NCI-H748 (cell line): ENCODE data around the gene TRIO.

Experiments
- DNase-seq: peaks from one replicate; lab custom pipeline; 2025; ENCODE audit not compliant: unreplicated experiment; lab: John Stamatoyannopoulos, UW

Gene TRIO

GRCh38 chr5:14222206-14222605 is 79.1 kb downstream of the TRIO start:
- no peak for DNase-seq

DNA sequence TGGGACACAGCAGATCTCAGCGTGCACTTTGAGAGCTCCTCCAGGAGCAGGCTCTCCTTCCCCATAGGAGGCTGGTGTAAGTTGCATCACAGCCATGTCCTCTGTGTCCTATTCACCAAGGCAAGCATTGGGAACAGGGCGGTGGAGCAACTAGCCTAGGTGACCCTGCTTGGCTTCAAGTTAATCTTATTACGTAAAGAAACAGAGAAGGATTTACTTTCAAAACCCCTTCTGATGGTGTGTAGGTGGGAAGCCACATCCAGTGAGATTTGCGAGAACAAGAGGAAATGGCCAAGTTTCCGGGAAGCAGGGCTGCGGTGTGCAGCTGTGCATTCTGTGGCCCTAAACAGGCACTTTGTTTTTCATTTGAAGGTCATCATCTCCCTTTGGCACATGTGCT is 80.2 kb downstream of the TRIO start:
- no peak for DNase-seq

DNA sequence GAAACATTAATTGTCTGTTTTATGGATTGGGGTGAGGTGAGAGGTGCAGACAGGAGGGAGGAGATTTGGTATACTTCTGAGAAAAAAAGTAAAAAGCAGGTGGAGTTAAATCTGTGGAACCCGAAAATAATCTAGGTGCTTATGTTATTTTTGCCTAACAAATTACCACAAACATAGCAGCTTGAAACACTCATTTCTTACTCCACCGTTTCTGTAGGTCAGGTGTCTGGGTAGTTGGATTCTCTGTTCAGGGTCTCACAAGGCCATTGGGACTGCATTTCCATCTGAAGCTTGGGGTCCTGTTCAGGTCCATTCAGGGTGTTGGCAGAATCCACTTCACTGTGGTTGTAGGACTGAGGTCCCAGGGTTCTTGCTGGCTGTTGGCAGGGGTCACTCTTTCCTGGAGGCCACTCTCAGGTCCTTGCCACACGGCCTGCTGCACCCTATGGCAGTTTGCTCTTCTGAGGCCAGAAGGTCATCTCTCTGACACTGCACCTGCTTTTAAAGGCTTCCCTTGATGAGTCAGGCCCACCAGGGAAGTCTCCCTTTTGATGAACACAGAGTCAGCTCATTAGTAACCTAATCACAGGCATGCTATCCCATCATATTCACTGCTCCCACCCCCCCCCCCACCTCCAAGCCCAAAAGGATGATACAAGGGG is 82.2 kb downstream of the TRIO start:
- no peak for DNase-seq

DNA sequence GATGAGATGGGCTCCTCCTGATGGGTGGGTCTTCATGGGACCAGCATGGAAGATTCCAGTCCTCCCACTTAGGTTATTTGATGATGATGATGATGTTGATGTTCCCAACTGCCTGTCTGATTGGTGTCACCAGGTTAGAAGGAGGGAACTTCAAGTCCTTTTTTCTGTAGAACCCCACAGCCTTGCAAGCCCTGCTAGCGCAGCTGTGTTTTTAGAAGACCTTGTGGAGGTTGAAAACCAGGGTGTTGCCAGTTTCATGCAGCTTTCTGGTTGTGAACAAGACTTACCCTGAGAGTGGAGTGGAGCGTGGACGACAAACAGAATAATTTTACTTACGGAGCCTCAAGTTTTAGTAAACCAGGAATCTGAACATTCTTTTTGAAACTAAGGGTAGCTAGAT is 83.0 kb downstream of the TRIO start:
- DNase-seq, result no peak

DNA sequence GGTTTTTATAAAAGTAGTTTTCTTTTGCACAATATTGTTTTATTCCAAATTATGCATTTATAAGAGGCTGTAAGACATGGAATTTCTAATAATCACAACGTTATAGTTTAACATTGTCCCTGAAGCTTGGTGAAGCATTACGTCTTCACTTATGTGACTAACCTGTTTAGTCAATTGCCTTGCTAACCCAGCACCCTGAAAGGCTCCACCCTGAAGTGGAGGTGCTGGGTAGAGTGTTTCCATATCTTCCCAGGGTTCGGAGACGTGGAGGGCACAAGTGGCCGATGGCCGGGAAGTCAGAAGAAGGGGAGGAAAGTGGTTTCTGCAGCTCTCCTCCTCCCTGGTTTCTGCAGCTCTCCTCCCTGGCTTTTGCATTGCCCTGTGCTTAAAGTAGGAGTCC is 83.4 kb downstream of the TRIO start:
- no peak for DNase-seq

- DNase-seq, result no peak
These were observed 83.8 kb downstream of the TRIO start for GRCh38 chr5:14226992-14227391.

GRCh38 chr5:14227513-14227912 is 84.4 kb downstream of the TRIO start:
- DNase-seq, result no peak

DNA sequence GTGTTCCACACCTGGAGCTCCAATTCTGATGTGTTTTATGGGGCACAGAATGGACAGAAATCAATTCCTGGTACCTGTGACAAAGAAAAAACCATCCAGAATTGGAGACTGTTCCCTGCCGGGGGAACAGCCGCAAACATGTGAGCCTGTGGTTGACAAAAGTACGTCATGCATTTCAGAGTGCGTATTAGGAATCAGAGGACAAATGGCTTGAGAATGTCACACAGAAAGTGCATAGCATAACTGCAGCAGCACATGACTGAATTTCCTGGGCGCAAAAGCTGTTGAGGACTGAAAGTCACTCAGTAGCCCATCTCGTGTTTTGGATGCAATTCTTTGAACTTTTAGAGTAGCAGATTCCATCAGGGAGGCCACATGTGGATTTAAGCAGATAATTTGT is 85.1 kb downstream of the TRIO start:
- DNase-seq, result no peak

DNA sequence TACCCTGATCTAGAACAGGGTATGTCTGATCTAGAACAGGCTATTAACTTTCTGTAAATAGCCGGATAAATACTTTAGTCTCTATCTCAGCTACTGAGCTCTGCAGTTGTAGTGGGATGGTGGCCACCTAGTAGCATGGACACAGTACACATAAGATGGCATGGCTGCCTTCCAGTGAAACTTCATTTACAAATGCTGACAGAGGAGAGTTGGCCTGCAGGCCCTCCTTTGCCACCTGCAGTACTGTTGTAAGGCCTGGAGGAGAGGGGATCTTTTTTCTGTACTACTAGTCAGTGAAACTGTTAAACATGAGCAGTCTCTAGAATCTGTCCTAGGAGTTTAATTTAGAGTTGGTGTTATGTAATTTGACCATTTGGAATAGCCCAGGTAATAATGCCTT is 86.0 kb downstream of the TRIO start:
- no peak for DNase-seq

DNA sequence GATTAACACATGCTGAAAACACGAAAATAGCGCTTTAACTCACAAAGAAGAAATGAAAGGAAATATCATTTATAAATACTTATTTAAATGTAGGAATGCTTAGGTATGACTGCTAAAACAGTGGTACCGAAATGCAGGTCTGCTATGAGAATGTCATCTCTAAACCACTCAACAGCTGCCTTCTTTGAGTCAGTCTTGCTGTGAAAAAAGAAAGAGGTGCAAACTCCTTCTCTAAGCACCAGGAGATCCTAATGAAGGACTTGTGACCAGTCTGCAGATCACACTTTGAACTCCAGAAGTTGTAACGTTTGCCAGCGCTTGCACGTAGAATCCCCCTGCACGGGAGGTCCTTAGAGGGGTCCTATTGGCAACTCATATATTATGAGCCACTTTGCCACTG is 86.6 kb downstream of the TRIO start:
- no peak for DNase-seq

- DNase-seq, result no peak
These were observed 88.0 kb downstream of the TRIO start for GRCh38 chr5:14231156-14231555.

GRCh38 chr5:14231890-14232289 is 88.7 kb downstream of the TRIO start:
- DNase-seq, result no peak

DNA sequence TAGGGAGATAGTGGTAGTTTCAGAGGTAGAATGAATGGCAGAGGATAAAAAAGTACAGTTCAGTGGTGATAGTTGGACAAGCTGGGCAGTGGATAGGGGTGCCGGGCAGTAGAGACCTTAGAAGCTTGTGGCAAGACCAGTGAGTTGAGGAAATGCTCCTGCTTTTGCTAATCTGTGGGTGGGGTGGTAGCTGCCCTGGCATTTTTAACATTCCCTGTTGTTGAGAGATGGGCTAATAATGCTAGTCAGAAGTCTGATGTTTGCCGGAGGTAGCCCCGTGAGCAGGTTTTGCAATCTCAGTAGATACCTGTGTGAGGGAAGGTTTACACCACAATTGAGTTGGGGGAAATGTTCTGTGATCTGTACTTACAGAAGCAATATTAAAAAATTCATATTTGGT is 91.1 kb downstream of the TRIO start:
- no peak for DNase-seq

GRCh38 chr5:14235872-14236271 is 92.7 kb downstream of the TRIO start:
- DNase-seq, result no peak

- DNase-seq, result peak; percentile 41
These were observed 93.6 kb downstream of the TRIO start for GRCh38 chr5:14236757-14237156.

- DNase-seq, result no peak
These were observed 94.4 kb downstream of the TRIO start for GRCh38 chr5:14237317-14238086.

GRCh38 chr5:14238272-14238671 is 95.1 kb downstream of the TRIO start:
- no peak for DNase-seq

DNA sequence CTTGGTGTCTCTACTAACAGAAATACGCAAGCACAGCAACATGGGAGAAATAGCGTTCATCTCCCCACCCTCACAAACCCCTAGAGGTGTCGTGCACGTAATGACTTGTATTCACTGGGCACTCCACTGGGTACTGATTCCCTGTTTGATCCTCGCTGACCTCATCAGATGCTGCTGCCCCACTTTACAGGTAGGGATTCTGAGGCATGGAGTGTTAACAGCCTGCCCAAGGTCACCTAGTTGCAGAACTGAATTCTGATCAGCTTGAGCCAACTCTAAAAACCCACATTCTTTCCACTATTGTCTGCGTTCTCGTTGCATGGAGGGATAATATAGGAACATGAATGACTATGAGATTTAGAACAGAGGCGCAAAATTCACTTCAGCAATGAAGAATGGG is 96.3 kb downstream of the TRIO start:
- no peak for DNase-seq

DNA sequence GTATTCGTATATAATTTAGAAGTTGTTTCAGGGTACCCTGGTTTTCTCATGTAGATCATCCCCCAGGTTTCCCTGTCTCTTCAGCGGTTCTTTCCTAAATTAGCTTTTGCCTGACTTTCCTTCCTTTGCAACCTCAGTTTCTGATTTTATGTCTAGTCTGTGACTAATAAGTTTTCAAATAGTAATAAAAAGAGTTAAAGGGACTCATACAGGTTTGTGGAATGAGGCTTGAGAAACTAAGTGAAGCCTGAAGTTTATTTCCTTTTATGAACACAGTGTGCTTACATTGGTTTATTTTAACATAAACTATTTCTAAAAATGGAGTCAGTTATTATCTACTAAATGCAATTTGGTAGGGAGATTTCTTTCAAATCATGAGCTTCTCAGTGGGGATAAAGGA is 96.8 kb downstream of the TRIO start:
- no peak for DNase-seq

DNA sequence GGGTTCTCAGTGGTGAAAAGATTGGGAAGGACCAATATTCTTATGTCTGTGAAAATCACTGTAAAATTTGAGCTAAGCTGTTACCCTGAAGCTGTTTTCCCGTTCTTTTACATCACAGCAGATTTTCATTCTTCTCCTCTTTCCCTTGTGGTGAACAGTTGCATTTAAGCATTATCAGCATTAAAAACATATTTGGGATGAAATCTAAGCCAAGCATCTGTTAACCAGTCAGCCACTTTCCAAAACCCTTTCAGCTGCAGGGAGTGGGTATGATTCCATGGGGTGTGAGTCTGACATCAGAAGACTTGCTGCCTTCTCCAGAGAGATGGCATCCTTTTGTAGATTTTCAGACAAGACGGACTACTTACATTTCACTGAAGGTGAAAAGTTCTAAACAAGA is 97.2 kb downstream of the TRIO start:
- no peak for DNase-seq

DNA sequence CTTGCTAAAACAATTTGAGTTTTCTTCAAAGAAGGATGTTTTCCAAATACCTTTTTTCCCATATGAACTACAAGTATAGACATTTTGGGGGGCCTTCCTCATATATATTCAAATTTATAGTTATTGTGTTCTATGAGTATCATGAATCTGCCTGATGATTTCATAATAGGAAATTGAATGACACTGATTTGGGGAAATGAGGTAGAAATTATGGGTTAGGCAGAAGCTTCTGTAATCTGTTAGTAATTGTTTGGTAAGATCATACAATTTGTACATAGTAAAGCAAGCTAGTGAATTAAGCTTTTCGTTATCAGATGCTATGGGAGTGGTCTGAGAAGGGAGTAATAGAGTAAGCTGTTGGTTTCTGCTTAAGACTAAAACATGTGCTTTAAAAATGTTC is 98.0 kb downstream of the TRIO start:
- DNase-seq, result no peak

DNA sequence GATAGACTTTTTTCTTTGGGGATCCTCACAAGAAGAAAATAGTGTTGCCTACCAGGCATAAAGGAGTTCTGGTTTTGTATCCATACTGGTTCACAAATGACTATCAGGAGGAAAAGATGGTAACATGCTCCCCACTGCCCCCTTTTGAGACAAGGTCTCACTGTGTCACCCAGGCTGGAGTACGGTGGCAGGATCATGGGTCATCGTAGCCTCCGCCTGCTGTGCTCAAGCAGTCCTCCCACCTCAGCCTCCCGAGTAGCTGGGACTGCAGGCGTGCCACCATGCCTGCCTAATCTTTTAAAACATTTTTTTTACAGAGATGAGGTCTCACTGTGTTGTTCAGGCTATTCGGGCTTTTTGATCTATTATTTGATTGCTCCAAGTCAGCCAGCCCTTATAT is 99.3 kb downstream of the TRIO start:
- no peak for DNase-seq

- no peak for DNase-seq
These were observed 99.8 kb downstream of the TRIO start for GRCh38 chr5:14242871-14243383.
